ENCODE data around the gene WDR89. TPM values are rescaled to one million over a fixed set of nuclear protein-coding genes. Genes with fewer than 3 reads are reported as not detected.
A peak's percentile ranks its signal among the peaks of the same experiment; 100 is the strongest.

WDR89 gene, protein sequence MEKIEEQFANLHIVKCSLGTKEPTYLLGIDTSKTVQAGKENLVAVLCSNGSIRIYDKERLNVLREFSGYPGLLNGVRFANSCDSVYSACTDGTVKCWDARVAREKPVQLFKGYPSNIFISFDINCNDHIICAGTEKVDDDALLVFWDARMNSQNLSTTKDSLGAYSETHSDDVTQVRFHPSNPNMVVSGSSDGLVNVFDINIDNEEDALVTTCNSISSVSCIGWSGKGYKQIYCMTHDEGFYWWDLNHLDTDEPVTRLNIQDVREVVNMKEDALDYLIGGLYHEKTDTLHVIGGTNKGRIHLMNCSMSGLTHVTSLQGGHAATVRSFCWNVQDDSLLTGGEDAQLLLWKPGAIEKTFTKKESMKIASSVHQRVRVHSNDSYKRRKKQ
- total RNA-seq (2014; rRNA removed; shearing (Covaris generic)) (31.8 and 37.3 TPM in 2 replicates), polyA plus RNA-seq (2016; fragmentation: Nextera tagmentation; extraction: Ambion mirVana) (17.4 and 21.5 TPM in 2 replicates)
- long read RNA-seq, partial matches to known transcripts = 0 of 5 reads
- long read RNA-seq, other reads (novel, unspliced or antisense) = 4 of 5 reads

GRCh38 chr14:63641473-63642228 lies at the start of gene WDR89:
Gene WDR89, minus strand, starts transcription at chr14:63641871. Its CDS starts 41,929 bp downstream, at chr14:63599942.
- ATAC-seq = peak; percentile 92
- Histone ChIP-seq H3K9me2 (ENCODE audit: insufficient read depth) (no peaks in the 10 kb centered on the region), H3K4me3 (peak within 1 kb of the TSS; percentile 63), H3K4me1 (ENCODE audit: insufficient read depth) (no peaks in the 10 kb centered on the region), H3K79me2 (replicated peaks; ENCODE audit: insufficient read depth) (peaks cover 43% of the 10 kb centered on the region), H3K27me3 (ENCODE audit: insufficient read depth) (no peaks in the 10 kb centered on the region), H2AFZ (no peak within 1 kb of the TSS), H3K27ac (ENCODE audit: low read depth) (peak within 1 kb of the TSS; percentile 87), H3F3A (replicated peaks; ENCODE audit: low read depth) (no peaks in the 10 kb centered on the region), H4K20me1 (replicated peaks; ENCODE audit: insufficient read depth) (no peaks in the 10 kb centered on the region; the same call in 1 of the 2 replicates), H3K4me2 (peak within 1 kb of the TSS; percentile 72), H3K36me3 (ENCODE audit: insufficient read depth) (no peaks in the 10 kb centered on the region)
- H3K9me3 Mint-ChIP-seq = peaks cover 7% of the 10 kb centered on the region; the same call in 2 of the 3 replicates
- DNase-seq (ENCODE audit: low spot score) = peak; percentile 99
- H3K4me3 Mint-ChIP-seq = peak within 1 kb of the TSS; percentile 85
- H3K27me3 Mint-ChIP-seq (ENCODE audit: insufficient read depth, low read depth, poor library complexity) = peaks cover 5% of the 10 kb centered on the region
- peak within 1 kb of the TSS; percentile 100 for H3K27ac Mint-ChIP-seq
- H3K36me3 Mint-ChIP-seq (ENCODE audit: low read depth) = peaks cover 30% of the 10 kb centered on the region
- H3K4me1 Mint-ChIP-seq = peaks cover 3% of the 10 kb centered on the region; the same call in 1 of the 3 replicates
- TF ChIP-seq JUNB (IDR thresholded peaks at IDR 0.05; ENCODE audit: unreplicated experiment) (no peak), POLR2AphosphoS5 (IDR thresholded peaks at IDR 0.05; ENCODE audit: low read depth) (peak; percentile 98), ZNF331 (CRISPR knock-in tag; IDR thresholded peaks at IDR 0.05; ENCODE audit: low read depth) (no peak), CREB1 (CRISPR knock-in tag; IDR thresholded peaks at IDR 0.05; ENCODE audit: low read depth) (peak; percentile 69), EZH2phosphoT487 (IDR thresholded peaks at IDR 0.05; ENCODE audit: unreplicated experiment) (no peak), ZNF114 (CRISPR knock-in tag; IDR thresholded peaks at IDR 0.05) (no peak), CTCF (conservative IDR thresholded peaks at IDR 0.05; ENCODE audit: low read depth in 2 of 2) (peak; percentile 53 to 70), EZH2 (IDR thresholded peaks at IDR 0.05; ENCODE audit: low read depth, unreplicated experiment) (no peak), NANOG (IDR thresholded peaks at IDR 0.05; ENCODE audit: borderline replicate concordance) (no peak), STAT1 (IDR thresholded peaks at IDR 0.05; ENCODE audit: unreplicated experiment) (no peak)
- TF ChIP-seq, protein P1, sequence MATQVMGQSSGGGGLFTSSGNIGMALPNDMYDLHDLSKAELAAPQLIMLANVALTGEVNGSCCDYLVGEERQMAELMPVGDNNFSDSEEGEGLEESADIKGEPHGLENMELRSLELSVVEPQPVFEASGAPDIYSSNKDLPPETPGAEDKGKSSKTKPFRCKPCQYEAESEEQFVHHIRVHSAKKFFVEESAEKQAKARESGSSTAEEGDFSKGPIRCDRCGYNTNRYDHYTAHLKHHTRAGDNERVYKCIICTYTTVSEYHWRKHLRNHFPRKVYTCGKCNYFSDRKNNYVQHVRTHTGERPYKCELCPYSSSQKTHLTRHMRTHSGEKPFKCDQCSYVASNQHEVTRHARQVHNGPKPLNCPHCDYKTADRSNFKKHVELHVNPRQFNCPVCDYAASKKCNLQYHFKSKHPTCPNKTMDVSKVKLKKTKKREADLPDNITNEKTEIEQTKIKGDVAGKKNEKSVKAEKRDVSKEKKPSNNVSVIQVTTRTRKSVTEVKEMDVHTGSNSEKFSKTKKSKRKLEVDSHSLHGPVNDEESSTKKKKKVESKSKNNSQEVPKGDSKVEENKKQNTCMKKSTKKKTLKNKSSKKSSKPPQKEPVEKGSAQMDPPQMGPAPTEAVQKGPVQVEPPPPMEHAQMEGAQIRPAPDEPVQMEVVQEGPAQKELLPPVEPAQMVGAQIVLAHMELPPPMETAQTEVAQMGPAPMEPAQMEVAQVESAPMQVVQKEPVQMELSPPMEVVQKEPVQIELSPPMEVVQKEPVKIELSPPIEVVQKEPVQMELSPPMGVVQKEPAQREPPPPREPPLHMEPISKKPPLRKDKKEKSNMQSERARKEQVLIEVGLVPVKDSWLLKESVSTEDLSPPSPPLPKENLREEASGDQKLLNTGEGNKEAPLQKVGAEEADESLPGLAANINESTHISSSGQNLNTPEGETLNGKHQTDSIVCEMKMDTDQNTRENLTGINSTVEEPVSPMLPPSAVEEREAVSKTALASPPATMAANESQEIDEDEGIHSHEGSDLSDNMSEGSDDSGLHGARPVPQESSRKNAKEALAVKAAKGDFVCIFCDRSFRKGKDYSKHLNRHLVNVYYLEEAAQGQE (IDR thresholded peaks at IDR 0.05; ENCODE audit: unreplicated experiment) = no peak
- TF ChIP-seq, protein P2, sequence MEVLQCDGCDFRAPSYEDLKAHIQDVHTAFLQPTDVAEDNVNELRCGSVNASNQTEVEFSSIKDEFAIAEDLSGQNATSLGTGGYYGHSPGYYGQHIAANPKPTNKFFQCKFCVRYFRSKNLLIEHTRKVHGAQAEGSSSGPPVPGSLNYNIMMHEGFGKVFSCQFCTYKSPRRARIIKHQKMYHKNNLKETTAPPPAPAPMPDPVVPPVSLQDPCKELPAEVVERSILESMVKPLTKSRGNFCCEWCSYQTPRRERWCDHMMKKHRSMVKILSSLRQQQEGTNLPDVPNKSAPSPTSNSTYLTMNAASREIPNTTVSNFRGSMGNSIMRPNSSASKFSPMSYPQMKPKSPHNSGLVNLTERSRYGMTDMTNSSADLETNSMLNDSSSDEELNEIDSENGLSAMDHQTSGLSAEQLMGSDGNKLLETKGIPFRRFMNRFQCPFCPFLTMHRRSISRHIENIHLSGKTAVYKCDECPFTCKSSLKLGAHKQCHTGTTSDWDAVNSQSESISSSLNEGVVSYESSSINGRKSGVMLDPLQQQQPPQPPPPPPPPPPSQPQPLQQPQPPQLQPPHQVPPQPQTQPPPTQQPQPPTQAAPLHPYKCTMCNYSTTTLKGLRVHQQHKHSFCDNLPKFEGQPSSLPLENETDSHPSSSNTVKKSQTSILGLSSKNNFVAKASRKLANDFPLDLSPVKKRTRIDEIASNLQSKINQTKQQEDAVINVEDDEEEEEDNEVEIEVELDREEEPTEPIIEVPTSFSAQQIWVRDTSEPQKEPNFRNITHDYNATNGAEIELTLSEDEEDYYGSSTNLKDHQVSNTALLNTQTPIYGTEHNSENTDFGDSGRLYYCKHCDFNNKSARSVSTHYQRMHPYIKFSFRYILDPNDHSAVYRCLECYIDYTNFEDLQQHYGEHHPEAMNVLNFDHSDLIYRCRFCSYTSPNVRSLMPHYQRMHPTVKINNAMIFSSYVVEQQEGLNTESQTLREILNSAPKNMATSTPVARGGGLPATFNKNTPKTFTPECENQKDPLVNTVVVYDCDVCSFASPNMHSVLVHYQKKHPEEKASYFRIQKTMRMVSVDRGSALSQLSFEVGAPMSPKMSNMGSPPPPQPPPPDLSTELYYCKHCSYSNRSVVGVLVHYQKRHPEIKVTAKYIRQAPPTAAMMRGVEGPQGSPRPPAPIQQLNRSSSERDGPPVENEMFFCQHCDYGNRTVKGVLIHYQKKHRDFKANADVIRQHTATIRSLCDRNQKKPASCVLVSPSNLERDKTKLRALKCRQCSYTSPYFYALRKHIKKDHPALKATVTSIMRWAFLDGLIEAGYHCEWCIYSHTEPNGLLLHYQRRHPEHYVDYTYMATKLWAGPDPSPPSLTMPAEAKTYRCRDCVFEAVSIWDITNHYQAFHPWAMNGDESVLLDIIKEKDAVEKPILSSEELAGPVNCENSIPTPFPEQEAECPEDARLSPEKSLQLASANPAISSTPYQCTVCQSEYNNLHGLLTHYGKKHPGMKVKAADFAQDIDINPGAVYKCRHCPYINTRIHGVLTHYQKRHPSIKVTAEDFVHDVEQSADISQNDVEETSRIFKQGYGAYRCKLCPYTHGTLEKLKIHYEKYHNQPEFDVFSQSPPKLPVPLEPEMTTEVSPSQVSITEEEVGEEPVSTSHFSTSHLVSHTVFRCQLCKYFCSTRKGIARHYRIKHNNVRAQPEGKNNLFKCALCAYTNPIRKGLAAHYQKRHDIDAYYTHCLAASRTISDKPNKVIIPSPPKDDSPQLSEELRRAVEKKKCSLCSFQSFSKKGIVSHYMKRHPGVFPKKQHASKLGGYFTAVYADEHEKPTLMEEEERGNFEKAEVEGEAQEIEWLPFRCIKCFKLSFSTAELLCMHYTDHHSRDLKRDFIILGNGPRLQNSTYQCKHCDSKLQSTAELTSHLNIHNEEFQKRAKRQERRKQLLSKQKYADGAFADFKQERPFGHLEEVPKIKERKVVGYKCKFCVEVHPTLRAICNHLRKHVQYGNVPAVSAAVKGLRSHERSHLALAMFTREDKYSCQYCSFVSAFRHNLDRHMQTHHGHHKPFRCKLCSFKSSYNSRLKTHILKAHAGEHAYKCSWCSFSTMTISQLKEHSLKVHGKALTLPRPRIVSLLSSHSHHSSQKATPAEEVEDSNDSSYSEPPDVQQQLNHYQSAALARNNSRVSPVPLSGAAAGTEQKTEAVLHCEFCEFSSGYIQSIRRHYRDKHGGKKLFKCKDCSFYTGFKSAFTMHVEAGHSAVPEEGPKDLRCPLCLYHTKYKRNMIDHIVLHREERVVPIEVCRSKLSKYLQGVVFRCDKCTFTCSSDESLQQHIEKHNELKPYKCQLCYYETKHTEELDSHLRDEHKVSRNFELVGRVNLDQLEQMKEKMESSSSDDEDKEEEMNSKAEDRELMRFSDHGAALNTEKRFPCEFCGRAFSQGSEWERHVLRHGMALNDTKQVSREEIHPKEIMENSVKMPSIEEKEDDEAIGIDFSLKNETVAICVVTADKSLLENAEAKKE (CRISPR knock-in tag; IDR thresholded peaks at IDR 0.05) = no peak

Data from GM23338 (cell line).